A204.1 (cell line): Measurements from ENCODE around the gene GLIS1.
"Not testable (repeated sequence)": the region's sequence is repeated elsewhere in the genome, so short reads cannot be mapped to it uniquely, and the experiment has no call there.

ENCODE experiments used
- FAIRE-seq: peaks from 2 replicates; lab custom pipeline; 2012; peaks lifted over from hg19 to GRCh38; lab: Jason Lieb, UNC

The GLIS1 gene

DNA sequence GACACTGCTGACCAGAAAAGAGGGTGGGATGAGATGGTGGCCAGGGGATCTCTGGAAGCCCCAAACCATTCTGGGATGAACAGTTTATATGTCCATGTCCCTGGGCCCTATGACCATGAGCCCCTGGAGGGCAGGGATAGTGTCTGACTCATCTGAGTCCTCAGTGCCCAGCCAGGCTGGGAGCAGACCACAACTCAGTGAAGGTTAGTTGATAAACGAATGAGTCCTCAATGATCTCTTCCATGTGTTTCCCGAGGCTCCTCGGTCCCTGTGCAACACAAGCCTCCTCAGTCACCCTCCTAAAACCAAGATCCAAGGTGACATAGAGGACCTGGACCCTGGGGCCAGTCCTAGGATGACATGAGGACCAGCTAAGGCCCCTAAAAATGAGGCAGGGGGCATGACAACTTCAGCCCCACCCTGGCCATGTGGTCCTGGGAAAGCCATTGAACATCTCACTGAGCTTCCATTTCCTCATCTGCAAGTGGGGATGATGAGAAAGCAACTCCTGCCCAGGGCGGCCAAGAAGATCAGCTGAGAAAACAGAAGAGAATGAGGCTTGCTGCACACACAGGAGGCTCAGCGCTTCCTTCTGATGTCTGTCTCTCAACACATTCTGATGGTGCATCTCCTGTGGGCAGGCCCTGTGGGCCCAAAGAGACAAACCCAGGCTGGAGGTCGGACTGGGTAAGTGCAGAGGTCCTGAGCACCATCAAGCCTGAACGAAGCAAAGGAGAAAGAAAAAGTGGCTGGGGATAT lies 86.3 kb downstream of the GLIS1 start:
- FAIRE-seq = no peak

DNA sequence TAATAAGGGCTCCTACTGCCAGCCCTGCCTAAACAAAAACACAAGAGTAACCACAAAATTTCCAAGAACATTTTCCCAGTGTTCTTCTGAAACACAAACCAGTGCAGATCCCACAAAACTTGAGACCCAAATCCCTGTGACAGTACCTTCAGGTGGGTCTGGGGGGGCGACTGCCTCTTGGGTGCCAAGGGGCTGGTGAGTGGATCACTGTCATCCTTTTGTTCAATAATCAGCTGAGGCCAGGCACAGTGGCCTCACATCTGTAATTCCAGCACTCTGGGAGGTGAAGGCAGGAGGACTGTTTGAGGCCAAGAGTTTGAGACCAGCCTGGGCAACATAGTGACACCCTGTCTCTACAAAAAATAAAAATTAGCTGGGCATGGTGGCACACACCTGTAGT lies 87.6 kb downstream of the GLIS1 start:
- no peak for FAIRE-seq

DNA sequence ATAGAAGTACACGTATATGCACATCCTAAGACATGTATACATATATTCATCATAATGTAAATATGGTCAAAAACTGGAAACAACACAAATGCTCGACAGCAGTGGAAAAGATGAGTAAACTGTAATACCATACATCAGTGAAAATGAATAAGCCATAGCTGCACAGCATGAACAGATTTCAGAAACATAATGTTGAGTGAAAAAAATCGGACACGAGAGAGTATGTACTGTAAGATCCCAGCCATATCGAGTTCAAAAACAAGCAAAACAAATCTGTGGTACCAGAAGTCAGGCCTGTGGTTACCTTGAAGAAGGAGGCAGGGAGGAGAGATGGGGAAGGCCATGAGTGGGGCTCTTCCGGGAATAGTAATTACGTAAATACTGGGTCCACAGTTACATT lies 90.4 kb downstream of the GLIS1 start:
- FAIRE-seq = no peak

DNA sequence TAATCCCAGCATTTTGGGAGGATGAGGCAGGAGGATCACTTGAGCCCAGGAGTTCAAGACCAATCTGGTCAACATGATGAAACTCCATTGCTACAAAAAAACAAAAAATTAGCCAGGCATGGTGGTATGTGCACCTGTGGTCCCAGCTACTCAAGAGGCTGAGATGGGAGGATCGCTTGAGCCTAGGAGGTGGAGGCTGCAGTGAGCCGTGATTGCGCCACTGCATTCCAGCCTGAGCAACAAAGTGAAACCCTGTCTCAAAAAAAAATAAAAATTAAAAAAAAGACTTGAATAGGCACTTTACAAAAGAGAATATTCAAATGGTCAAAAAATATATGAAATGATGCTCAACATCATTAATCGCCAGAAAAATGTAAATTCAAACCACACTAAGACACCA lies 91.0 kb downstream of the GLIS1 start:
- not testable (repeated sequence) for FAIRE-seq

DNA sequence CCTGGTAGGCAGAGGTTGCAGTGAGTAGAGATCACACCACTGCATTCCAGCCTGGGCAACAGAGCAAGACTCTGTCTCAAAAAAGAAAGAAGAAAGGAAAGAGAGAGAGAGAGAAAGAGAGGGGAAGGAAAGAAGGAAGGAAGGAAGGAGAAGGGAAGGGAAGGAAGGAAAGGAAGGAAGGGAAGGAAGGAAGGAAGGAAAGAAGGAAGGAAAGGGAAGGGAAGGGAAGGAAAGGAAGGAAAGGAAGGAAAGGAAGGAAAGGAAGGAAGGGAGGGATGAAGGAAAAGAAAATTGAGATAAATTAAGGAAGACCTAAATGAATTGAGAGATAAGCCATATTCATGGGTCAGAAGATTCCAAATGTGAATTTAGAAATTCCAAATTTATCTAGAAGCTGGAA lies 92.2 kb downstream of the GLIS1 start:
- FAIRE-seq = no peak

DNA sequence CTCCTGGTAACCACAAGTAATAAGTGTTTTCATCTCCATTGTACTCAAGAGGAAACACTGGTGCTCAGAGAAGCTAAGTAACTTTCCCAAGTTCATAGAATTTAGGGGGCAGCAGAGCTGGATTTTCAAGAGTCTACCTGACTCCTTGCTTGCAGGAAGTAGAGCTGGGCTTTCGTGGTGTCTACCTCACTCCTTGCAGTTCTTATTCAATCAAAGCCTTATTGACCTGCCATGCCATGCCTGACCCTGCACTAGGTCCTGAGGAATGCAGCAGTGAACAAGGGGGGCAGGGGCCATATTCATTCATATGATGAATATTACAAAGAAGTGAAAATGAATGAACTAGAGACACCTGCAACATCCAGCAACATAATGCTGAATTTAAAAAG lies 93.3 kb downstream of the GLIS1 start:
- no peak for FAIRE-seq

DNA sequence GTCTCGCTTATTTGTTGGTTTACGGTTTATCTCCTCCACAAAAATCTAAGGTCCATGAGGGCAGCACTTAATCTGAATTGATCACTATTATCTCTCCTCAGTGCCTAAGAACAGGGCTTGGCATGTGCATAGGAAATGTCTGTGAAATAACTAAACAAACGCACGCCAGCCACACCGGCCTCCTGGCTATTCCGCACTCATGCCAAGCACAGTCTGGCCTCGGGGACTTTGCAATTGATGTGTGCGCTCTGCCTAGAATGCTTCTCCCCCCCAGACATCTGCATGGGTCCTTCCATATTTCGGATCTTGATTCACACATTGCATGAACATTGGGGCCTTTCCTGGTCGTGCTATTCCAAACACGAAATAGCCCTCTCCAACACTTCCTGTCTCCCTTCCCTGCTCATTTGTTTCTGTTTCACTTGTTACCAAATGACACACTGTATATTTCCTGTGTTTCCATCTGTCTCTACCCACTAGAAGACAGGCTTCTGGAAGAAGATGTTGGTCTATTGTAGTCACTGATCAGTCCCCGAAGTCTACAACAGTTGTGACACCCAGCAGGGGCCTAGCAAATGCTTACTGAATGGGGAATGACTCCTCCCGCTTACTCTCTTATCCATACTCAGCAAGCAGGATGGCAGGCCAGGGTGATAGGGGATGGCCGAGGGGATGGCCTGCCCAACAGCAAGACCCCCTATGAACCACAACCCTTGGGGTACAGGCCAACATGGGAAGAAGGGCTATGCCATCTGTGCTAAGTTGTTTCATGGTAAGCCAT lies 93.9 kb downstream of the GLIS1 start:
- no peak for FAIRE-seq

DNA sequence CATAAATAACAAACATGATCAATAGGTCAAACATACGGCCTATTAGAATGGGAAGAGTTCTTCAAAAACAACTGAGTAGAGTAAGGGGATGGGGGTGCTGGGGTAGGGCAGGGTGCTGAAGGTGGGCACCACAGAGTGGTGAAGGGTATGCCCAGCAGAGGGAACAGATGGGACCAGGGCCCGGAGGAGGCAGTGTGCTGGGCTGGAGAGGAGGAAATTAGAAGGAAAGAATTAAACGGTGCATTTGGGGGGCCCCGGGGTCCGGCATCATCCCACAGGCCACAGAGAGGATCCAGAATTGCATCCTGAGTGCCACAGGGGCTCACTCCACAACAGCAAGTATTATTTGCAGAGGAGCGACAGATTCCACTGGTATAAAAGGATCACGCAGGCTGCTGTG lies 94.5 kb downstream of the GLIS1 start:
- no peak for FAIRE-seq

DNA sequence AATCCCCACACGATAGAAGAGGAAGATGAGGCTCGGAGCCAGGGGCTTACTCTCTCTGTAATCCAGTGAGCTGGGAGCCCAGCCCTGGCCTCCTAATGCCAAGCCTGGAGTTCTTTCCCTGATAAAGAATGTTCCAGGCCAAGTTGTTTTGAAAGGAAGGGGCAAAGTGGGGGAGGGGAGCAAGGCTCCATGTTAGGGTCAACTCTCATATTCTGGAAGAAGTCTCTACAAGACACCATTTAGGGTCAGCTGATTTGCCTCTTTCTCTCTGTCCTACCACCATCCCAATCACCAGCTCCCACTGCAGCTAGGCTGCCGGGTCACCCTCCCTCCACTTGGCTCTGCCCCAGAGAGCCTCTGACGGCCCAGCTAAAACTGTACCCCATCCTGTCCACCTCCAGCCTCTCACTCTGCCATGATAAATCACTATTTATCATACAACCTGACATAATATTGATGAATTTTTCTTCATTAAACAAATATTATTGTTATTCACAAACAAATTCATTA lies 95.0 kb downstream of the GLIS1 start:
- no peak for FAIRE-seq

DNA sequence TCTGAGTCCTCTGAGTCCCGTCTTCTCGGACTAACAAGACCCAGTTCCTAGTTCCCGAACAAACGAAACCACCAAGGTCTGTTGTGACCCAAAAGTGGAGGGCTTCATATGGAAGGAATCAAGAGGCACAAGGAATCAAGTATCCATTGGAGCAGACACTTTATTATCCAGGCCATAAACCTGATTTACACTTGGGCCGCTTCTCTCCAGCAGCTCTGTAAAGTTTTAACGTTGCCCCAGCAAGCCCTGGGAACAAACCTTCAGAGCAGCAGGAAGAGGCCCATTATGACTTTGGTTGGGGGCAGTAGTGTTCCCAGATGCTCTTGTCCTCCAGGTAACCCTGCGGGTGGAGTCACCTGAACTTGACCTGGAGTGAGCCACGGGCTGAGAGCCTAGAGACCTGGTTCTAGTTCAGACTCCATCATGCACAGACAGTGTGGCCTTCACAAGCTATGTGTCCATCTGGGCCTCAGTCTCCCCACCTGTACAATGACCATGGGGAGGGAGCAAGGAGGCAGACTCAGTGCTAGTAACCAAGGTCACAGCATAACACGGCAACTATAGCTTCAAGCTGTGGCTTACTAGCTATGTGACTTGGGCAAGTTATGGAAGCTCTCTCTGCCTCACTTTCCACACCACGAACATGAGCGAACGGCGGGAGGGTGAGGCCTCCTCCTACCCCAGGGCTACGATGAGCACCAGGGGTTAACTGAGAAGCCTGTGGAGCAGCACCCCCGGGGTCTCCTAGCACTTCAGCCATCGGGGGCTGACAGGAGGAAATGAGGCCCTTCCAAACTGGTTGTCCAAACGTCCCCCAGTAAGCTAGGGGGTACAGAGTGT lies 95.7 kb downstream of the GLIS1 start:
- no peak for FAIRE-seq

DNA sequence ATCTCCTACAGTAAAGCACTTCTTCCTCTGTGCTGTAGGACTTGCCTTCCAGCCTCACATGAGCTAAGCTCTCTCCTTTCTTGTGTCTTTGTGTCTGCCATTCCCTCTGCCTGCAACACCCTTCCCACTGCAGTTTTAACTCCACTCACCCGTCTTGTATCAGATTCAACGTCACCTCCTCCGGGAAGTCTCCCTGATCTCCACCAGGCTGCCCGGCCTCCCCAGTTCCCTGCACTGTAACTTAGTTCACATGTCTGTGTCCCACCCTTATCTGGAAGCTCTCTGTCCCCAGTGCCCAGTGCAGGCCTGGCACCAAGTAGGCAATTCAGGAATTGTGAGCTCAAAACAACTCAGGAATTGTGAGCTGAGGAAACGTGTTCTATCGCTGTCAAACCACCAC lies 96.4 kb downstream of the GLIS1 start:
- FAIRE-seq = no peak

DNA sequence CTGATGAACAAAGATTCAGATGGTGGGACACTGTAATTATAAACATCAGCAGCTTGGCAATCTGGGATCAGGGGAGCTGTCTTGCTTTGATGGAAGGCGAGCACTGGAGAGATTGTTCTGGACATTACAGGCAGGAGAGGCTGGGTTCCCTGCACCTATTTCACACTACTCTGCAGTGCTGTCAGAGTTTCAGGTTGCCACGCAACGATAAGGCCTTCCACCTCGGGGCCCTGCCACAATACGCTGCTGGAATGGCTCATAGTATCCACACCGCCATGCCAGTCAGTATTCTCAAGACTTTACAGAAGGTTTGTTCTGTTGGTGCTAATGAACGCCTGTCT lies 96.8 kb downstream of the GLIS1 start:
- FAIRE-seq = no peak

DNA sequence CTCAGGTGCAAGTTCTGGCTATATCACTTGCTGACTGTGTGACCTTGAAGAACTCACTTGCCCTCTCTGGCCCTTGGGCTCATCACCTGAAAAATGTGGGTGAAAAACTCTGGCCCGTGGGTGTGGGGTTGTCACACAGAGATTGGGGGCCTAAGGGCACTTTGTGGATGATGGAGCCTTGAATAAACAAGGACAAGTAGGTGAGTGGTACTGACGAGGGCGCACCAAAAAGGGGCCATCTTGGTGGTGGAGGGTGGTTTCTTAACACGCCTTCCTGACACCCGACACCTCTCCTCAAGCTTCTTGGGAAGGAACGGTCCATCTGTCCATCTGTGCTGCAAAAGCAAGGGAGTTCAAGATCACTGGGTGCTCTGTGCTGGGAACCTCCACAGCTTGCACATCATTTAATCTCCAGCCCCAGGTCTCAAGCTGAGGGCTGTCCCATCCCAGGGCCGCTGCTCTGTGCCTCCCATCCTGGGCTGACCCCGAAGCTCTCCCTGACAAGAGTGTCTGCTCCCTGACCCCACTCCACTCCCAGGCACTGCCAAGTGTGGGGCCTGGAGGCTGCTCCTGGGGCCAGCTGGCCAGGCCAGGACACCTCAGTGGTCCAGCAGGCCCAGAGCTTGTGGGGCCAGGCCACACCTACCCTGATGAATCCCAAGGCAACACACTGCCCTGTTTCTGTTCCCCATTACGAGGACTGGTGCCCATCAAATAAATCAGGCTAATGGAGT lies 97.3 kb downstream of the GLIS1 start:
- no peak for FAIRE-seq

DNA sequence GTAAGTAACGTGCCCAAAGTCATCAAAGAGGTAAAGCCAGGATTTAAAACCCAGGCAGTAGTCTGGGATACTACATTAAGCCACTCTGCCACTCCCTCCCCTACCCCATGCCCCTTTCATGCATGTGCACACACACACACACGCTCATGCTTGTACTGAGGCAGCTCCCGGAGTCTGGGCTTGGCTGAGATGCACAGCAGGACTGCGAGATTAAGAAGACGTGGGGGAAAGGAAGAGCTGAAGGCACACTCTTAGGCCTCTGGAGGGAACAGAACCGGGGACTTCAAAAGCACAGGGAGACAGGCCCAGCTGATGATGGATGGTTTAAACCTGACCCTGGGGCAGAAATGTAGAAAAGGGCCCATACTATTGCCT lies 98.3 kb downstream of the GLIS1 start:
- no peak for FAIRE-seq

DNA sequence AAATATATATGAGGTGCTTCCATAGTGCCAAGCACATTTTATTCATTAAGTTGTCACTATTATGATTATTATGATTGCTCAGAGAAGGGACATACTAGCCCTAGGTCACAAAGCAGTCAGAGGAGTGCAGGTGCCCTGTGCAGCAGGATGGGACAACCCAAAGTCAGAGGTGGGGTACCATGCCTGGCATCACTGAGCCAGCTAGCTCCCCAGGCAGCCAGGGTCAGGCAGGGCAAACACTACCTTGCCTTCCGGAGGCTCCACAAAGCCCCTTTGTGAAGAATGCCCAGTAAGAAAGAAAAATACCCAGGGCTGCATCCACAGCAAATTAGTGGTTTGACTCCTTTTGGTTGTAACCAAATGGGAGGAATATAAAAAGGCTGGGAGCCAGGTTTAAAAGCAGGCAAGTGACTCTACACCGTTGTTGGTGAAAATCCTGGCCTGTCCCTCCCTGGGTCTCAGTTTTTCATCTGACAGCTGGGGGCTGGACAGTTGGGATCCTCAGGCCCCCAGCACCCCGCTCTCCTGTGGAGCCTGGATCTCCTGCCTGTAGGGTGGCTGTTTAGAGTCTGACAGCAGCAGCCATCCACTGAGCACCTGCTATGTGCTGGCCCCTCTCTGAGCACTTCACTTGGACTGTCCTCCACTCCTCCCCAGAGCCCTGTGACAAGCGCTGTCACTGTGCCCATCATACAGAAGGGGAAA lies 98.8 kb downstream of the GLIS1 start:
- FAIRE-seq = no peak

DNA sequence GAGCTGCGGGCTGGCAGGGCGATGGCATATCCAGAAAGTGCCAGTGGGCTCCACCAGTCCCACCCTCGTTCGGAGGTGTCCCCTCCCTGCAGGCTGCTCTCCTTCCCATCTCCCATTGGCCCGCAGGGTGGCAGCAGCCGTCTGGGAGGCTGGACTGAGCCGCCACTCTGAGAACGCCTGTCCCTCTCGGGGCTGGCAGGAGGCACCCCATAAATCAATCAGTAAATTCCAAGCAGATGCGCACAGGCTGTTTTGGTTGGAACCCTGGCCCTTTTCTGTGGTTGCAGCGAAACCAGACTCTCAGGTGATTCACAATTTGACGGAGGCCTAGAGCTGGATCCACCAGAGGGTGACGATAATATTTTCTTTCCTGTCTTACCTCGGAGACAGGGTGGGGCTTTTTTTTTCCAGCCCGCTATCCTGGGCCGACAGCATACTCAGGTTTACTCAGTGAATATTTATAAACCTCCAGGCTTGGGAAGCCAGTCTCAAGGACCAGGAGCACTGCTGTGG lies 99.7 kb downstream of the GLIS1 start:
- no peak for FAIRE-seq

DNA sequence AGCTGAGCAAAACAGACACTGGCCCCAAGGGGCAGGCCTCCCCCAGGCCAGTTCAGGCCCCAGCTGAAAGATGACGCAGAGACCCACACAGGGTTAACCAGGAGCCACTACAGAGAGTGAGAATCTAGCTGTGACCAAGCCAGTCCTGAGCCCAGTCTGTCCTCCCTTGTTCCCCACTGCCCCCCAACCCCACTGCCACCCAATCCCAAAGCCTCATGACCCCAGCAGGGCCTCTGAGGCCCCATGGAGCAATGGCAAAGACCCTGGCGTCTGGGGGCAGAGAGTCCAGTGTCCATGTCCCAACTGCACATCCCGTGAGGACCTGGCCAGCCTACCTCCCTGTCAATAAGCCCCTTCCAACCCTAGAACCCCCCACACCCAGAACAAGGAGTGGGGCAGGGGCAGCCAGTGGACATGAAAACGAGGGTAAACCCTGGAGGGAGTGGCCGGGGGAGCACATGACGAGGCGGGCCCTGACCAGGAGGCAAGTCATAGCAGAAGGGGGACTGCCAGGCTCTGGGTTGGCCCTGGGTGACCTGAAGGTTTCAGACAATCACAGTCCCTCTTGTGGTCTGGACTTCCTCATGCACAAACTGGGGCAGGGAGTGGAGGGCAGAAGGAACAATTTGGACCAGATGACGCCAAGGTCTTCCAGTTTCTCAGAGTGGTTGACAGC lies 100.5 kb downstream of the GLIS1 start:
- no peak for FAIRE-seq

DNA sequence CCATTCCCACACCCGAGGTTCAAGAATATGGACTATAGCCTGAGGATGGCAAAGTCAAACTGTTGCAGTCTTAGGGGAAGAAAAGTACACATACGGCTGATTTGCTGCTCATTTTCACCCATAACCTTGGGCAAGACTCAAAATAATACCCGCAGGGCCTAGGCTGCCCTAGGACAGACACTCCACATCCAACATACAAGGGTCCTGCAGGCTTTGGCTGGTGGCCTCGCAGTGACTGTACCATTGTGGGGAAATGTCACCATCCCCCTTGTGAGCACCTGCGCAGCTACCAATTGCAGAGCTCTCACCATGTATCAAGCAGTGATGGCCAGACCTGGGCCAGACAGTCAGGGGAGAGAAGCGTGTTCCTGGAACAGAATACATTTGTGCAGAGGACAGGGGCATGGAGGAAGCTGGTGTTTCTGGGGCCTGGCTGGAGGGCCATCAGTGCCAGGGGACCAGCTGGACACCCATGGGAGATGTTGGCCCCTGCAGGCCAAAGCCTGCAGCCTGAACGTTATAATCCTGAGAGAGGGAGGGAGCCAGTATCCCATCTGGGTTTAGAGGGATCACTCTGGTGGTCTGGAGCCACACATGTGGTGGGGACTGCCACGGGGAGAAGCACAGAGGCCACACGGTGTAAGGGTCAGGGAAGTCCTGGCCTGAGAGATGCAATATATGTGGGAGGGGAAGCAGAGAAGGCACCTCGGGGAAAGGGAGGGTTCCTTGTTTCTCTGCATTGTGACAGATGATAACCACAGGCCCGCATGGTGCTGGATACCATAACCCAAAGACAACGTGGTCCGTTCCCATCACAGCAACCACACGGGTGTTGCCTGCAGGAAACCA lies 101.2 kb downstream of the GLIS1 start:
- no peak for FAIRE-seq

DNA sequence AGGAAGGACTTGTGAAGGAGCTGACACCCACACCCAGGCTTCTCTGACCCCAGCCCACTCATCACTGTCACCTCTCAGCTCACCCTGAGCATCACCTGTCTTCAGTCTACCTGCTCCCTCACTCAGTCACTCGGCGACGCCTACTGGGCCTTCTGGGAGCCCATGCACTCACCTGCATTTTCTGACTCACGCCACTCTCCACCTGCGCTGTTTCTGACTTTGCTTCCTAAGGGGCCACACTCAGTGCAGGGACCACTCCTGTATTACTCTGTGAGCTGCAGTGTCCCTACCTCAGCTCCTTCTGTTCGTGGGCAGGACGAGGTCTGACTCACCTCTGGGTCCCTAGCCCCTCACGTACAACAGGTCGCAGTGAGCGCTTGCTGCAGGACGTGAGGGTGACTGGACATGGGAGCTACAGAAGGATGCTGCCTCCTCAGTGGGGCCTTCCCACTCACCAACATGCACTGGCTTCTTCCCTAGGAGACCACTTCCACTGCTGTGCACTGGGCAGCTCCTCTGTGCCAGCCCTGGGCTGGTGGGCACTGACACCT lies 102.3 kb downstream of the GLIS1 start:
- FAIRE-seq = no peak

DNA sequence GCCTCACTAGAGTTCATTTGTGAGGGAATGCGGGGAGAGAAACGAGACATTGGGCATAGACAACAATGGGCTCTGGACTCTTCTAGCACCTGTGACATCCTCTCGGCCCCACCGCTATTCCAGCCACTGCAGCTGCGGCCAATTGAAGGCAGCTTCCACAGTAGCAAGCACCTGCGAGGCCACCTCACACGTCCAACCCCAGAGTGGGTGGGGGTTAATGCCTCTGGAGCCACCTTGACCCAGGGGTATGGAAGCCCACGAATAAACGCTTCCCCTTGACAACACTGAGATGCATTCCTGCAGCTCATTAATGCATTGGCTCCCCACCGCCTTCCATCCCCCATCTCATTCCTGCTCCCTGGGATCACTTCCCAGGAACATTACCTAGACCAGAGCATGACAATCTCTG lies 104.4 kb downstream of the GLIS1 start:
- FAIRE-seq = no peak
